GM18861 (cell line): ENCODE data around the gene NLRP6.

Experiments used
- ATAC-seq: cut with Tn5 transposase; IDR thresholded peaks from one replicate; pipeline ENCODE4 v1.9.1; 2021; ENCODE audit not compliant: unreplicated experiment

NLRP6 gene

DNA sequence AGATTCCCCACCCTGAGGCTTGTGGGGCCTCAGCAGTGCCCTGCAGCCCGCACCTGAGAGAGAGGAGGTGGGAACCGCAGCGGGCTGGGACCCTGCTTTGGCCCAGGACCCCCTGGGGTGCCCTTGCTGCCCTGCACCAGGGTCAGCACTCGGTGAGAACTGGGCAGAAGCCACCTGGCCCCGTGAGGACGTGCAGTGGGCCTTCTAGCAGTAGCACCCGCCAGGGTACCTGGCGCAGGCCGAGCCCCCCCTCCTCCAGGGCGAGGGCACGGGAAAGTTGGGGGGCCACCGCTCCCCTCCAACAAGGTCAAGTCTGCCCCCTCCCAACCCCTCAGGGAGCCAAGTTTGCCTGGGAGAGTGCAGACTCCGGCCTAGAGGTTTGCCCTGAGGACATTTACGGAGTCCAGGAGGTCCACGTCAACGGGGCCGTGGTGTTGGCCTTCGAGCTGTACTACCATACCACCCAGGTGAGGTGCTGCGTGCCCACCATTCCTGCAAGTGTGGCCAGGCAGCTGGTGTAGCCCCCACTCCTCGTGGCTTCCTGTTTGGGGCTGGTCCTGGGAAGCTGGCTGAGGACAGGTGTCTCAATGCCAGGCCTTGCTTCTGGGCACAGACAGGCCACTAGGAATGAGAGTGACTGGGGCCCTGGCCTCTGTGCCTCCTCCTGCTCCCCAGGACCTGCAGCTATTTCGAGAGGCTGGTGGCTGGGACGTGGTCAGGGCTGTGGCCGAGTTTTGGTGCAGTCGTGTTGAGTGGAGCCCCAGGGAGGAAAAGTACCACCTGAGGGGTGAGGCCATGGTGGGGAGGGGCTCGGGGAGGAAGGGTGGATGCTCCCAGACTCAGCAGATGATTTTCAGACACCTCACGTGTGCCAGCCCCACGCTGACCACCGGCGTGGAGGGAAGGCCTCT lies 14.3 kb downstream of the NLRP6 start:
- ATAC-seq = no peak

DNA sequence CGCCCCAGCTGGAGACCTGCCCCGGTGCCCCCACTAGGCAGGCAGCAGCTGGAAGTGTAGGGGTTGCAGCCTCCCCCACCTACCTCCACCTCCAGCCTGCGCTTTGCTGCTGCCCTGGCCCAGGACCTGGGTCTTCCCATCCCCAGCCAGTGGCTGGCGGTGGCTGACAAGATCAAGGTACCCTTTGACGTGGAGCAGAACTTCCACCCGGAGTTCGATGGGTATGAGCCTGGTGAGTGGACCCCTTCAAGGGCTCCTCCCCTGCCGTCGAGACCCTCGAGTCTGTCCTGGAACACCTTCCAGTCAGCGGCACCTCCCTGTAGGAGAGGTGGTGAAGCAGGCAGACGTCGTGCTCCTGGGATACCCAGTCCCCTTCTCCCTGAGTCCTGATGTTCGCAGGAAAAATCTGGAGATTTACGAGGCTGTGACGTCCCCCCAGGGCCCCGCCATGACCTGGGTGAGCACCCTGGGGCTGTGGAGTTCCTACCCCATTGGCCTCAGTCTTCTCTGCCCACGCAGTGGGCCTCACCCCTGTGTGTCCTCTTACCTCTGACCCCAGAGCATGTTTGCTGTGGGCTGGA lies 15.2 kb downstream of the NLRP6 start:
- ATAC-seq = no peak

DNA sequence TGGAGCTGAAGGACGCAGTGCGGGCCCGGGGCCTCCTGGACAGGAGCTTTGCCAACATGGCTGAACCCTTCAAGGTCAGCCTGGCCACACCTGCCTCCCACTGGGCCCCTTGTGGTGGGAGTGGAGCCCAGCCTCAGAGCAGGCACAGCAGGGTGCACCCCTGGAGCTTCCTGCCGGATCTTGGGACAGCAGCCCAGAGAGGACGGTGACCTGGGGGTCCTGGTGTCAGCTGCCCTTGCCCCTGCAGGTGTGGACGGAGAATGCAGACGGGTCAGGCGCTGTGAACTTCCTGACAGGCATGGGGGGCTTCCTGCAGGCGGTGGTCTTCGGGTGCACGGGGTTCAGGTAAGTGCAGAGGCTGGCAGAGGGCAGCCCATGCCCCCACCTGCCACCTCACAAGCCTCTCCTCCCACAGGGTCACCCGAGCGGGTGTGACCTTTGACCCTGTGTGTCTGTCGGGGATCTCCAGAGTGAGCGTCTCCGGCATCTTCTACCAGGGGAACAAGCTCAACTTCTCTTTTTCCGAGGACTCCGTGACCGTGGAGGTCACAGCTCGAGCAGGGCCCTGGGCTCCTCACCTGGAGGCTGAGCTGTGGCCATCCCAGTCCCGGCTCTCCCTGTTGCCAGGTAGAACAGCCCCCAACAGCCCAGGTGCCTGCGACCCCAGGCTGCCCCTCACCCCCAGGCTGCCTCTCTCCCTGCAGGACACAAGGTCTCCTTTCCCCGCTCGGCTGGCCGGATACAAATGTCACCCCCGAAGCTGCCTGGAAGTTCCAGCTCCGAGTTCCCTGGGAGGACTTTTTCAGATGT lies 15.8 kb downstream of the NLRP6 start:
- no peak for ATAC-seq

DNA sequence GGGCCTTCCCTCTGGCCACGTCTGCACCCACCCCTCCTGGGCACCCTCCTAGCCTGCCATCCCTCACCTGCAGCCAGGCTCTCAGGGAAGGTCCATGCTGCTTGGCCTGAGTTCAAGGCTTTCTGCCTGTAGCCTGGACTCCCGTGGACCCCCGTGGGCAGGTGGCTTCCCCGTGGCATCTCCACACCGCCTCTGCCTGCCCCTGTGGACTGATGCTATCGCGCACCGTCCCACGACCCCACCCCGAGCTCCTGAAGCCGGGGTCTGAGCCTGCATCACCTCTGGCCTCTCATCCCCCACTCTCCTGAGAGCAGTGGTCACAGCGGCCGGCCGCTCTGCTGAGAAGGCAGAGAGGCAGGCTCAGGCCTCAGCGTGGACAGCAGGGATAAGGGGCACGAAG lies 16.6 kb downstream of the NLRP6 start:
- ATAC-seq = no peak

DNA sequence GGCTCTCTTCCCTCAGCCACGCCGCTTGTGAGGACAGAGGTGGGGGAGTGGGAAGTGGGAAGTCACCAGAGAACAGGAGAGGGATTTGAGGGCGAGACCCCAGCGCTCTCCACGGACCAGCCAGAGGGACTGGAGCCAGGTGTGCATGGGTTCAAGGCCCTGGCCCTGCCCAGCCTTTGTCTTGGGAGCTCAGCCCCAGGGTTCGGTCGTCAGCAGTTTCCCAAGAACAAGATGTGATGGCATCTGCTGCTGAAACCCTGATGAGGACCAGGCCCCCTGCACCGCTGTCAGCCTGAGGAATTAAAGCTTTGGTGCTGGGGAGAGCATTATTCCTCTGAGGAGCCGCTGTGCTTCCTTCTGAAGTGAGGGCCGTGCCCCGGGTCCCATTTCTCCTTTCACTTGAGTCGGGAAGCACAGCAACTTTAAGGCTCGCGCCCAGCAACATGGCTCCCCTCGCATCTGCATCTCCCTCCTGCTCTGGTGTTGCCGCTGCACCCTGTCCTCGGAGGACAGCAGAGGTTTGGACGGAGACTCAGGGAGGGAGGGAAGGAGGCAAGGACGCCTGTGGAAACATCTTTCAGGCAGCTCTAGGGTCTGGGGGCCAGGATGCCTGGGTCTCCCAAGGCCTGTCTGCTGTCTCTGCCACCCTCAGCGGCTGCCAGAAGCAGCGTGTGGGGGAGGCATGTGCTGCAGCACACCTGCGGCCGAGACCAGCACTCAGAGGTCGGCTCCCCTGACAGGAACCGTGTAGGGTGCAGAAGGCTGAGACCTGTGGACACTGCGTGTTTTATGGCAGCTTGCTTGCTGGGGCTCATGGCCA lies 17.4 kb downstream of the NLRP6 start:
- ATAC-seq = no peak

DNA sequence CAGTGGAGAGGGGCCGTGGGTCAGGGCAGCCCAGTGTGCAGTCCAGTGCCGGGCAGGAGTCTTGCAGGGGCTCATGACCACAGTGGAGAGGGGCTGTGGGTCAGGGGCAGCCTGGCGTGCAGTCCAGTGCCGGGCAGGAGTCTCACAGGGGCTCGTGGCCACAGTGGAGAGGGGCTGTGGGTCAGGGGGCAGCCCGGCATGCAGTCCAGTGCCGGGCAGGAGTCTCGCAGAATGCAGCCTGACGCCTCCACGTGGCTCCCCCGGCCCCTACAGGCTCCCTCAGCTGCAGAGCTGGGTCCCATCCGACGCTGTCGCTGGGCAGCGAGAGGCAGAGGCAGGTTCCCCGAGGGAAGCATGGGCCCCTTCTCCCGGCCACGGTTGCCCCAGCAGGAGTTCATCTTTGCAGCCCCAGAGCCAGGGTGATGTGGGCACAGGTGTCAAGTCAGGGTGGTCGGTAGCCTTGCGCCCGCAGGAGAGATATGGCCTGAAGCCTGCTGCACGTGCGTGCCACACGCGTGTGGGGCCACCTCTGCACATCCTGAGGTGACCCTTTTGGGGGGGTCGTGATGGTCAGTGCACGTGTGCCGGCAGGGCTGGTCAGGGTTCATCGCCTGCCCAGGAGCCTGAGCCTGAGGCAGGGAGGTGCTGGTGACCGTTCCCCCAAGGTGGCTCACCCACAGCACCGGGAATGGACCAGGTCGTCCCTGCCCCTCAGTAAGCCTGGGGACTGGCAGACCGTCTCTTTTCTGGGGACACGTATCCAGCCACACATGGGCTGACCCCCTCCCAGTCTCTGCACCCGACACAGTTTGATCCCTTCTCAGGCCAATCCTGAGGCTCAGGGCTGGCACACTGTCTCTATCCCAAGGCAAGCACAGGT lies 18.2 kb downstream of the NLRP6 start:
- no peak for ATAC-seq

DNA sequence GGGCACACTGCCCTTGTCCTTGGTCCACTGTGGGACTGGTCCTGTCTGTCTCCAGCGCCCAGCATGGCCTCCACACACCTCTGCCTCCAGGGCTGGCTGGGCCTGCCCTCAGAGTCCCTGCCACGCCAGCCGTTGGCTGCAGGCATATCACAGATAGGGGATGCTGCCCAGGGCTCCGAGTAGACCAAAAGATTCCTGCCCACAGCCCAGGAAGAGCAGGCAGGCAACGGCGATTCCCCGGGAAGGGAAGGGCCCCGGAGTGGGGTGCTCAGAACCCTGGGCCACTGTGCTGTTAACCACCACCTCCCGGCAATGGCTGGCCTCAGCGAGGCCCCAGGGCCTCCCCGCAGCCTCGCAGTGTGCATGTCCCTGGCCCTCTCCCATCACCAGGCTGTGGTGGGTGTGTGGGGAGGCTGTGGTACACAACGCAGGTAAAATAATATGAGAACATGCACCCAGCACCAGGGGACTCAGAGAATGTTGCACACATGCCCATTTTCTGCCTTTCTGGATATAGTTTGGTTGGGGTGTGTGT lies 18.9 kb downstream of the NLRP6 start:
- ATAC-seq = no peak

DNA sequence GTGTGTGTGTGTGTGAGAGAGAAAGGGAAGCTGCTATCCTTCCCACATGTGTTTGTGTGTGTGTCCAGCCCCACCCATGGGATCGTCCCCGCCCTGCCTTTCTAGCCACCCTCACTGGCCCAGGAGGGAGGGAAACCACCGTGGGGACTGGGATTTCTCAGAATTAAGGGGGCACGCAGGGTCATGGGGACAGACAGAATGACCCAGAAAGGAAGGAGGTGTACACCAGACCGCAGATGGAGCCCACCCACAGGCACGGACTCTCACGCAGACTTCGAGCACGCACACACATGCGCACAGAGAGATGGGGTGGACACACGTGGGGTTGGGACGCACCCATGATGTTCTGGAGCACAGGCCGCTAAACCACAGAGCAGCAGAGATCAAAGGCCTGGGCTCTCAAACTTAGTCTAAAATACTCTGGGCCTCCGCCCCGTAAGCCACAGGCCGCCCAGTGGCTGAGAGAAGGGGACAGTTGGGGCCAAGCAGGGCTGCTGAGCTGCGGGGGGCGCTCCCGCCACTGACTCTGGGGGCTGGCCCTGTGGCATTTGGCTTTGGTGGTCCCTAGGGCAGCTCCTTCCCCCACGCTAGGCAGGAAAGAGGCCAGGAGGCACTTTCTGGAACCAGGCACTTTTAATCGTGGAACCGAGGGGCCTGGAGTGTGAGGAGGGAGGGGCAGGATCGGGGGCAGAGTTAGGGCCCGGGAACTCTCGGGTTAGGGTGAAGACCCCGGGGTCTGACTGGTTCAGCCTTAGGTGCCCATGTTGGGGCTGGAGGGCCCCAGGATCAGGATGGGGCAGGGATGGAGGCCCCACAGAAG lies 19.6 kb downstream of the NLRP6 start:
- no peak for ATAC-seq

DNA sequence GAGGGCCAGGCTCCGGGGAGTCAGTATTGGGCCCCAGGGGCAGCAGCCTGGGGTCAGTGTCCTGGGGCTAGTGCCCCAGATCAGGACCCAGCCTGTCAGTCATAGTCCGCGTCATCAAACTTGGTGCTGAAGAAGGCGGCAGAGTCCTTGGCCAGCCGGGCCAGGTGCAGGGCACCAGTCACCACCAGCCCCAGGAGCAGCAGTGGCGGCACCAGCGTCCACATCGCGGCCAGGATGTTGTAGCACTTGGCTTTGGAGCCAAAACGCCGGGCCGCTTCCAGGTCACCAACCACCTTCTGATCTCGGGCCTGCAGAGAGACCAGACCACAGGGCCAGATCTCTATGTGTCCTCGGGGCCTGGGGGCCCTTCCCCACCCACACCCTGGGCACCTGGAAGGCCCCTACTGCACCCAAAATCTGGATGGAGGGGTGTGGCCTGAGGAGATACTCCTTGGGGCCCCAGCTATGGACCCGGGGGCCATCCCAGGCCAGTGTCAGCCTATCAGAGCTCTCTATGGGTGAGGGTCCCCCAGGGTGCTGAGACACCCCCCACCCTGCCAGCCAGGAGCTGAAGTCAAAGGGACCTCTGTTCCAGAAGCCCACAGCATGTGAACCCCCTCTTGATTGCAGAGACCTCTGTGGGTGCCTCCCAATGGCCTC lies 20.3 kb downstream of the NLRP6 start:
- ATAC-seq = no peak

DNA sequence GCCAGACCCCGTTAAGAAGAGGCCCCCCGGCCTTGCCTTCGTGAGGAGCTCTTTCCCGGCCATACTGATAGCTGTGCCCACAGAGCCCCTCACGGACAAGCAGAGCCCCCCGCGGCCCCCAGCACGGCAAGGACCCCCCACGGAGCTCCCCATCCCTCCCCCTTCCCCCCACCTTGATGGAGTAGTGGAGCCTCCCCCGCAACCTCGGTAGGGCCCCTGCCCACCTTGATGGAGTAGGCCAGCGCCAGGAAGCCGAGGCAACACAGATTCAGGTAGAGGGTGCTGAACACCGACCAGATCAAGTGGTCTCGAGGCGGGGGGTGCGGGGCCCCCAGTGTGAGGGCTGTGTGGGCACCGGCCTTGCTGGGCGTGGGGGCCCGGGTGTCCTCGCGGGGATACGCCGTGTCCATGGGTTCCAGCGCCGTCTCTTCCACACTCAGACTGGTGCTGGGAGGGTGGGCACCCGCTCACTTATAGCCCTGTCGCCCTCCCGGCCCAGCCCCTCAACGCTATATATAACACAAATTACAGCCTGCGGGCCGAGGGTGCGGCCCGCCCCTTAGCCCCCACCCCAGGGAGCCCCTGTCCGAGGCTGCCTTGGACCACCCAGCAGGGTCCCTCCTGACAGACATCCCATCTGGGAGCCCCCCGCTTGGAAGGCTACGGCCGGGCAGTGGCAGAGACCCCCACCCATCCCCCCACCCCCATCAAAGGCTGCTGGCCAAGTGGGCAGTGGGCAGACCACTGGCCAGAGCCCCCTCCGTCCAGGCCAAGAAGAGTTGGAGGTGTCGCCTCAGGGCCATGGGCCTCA lies 21.1 kb downstream of the NLRP6 start, which contains the start of gene IFITM5:
TSS of gene IFITM5 (minus strand) at position 446 of the 811 bp plus-strand sequence. CDS start at position 410, 36 bp downstream.
- ATAC-seq = no peak

DNA sequence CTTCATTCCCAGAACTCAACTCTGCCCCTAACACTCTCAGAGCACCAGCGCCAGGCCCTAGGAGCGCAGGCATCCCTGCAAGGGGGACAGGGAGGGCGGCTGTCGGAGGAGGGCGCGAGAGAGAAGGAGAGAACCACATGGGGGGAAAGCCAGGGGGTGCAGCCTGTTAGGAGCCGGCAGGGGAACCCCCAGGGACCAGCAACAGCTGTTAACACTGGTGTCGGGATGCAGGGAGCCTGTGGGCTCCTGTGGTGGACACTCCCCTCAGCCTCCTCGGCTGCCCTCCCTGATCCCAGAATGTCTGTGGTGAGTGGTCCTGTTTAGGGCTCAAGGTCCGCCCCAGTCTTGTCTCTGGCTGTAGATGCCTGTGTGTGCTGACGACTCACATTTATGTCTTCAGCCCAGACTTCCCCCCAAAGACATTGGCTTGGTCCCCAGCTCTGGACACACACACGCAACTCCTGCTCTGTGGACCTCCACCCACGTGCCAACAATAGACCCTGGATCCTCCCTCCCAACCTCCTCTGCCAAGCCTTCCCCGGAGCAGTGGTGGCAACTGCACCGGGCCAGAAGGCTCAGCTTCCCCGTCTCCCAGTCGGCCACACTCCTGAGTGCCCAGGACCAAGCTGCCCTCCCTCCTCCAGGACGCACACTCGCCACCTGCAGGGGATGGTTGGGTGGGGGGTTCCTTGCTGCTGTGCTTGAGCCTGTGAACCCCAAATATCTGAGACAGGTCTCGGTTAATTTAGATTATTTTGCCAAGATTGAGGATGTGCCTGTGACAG lies 21.9 kb downstream of the NLRP6 start:
- no peak for ATAC-seq

DNA sequence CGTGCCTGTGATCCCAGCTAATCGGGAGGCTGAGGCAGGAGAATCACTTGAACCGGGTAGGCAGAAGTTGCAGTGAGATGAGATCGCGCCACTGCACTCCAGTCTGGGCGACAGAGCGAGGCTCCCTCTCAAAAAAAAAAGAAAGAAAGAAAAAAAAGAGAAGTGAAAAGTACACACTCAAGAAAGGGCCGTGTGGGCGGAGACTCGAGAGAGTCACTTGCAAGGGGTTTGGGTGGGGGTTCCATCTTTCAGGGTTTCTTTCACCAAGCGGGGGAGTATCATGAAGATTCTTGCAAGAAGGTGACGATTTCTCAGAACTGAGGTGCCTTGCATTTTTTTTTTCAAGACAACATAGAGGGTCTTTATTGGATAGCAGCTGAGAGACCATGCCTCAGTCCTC lies 25.2 kb downstream of the NLRP6 start:
- no peak for ATAC-seq

DNA sequence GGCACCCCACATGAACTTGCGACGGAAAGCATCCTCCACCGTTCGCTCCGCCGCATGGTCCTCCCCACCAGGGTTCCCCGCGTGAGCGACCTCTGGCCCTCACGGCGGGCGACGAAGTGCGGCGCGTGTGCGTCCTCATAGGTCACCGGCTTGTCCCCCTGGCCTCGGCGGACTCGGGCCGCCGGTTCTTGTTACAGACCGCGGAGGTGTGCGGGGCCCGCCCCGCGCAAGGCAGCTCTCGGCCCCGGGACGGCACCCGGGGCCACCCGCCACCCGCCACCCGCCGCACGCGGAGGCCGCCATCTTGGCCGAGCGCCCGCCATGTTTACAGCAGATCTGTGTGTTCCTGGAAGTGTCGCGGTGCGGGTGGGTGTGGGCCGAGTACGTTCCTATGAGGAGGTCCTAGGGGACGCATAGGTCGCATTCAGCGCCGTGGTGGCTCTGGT lies 25.9 kb downstream of the NLRP6 start:
- ATAC-seq = no peak

DNA sequence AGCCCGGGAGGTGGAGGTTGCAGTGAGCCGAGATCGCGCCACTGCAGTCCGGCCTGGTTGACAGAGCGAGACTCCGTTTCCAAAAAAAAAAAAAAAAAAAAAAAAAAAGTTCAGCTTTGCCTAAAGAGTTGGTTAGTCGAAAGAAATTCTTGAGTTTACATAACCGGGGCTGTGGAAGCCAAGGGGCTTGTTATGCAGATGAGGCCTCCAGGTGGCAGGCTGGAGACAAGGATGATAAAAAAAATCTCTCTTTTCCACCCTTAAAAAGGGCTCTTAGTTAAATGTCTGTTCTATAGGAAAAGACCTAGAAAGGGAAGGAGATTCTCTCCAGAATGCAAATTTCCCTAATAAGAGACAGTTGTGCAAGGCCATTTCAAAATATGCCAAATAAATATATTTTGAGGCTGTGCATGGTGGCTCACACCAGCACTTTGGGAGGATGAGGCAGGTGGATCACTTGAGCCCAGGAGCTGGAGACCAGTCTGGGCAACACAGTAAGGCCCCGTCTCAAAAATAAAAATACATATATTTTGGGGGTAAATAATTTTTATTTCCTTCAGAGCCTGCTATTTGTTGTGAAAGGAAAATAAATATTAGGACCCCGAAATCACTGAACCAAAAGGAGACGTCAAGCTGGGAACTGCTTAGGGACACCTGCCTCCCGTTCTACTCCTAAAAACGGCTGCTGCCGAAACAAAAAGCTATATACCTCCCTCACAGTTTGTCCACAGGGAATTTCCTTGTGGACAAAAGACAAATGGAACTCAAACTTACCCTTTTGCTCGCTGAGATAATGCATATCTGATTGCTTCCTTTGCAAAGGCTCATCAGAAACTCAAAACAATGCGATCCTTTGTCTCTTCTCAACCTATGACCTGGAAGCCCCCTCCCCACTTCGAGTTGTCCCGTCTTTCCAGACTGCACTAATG lies 27.0 kb downstream of the NLRP6 start:
- ATAC-seq = no peak

DNA sequence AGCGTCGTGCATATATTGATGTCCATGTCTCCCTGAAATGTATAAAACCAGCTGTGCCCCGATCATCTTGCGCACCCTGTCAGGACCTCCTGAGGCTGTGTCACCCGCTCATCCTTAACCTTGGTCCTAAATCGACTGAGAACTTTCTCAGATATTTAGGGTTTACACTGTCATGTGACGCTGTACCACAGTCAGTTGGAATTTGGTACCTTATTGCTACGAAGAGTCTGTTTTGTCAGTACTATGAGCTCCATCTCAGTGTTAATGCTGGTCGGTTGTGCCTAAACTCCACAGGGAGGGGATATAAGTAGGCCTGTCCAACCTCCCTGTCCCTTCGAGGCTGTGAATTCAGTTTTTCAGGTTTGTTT lies 27.6 kb downstream of the NLRP6 start:
- no peak for ATAC-seq
